ENCODE data around the gene ERBB4. TPM values are rescaled to one million over a fixed set of nuclear protein-coding genes. Genes with fewer than 3 reads are reported as not detected.

ERBB4 gene
- total RNA-seq, 3 donors from 2014 or later = 1.6 to 53.1 (median 18.4) TPM

DNA sequence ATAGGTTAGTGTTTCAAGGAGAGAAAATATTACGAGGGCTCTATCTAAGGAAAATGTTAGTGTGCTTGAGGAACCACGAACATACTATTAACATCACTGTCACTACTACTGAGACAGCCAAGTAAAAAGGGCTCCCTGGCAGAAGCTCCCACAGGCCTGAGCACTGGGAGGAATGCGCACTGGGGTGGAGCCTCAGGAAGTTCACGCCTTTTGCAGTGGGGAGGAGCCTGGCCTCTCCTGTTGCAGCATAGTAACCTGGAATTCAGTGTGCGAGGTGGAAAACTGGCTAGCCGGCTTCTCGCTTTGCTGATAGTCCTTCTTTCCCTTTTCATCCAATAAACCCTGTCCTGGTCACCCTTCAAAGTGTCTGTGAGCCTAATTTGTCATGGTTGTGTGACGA is 250.3 kb downstream of the ERBB4 start:
- Histone ChIP-seq H3K27ac (no peak overlapping the region), H3K4me1 (peaks cover 0 to 2% of the 10 kb centered on the region in 2 donors), H3K36me3 (no peaks in the 10 kb centered on the region), H3K9me3 (no peaks in the 10 kb centered on the region), H3K4me3 (no peak overlapping the region), H3K27me3 (no peaks in the 10 kb centered on the region)
- TF ChIP-seq POLR2AphosphoS5 (IDR thresholded peaks at IDR 0.05) (no peak), POLR2A (IDR thresholded peaks at IDR 0.05) (no peak), CTCF (IDR thresholded peaks at IDR 0.05) (no peak)
- no peak for DNase-seq (ENCODE audit: low spot score in 2 of 2)
- intact Hi-C loops (cut with DNase I; ENCODE audit: low total_unique reads) = no loop called here

DNA sequence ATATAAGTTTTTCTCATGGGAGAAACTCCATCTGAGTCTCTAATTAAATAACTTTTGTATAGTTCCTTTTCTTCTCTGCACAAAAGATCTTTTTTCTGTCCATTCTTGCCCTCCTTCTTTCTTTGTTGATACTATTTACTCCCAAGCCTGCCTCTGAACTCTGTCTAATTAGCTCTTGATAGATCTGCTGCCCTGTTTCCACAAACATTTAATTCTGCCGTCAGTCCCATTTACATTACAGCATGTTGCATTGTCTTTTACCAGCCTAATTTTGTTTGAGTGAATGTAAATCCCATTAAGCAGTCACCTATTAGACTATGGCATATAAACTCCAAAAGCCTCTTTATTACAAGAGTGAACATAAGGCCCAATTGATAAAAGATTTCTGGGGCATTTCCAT is 254.4 kb downstream of the ERBB4 start:
- intact Hi-C loops (cut with DNase I; ENCODE audit: low total_unique reads) = no loop called here
- Histone ChIP-seq H3K36me3 (no peaks in the 10 kb centered on the region), H3K9me3 (no peaks in the 10 kb centered on the region), H3K27me3 (no peaks in the 10 kb centered on the region), H3K4me1 (peaks cover 0 to 4% of the 10 kb centered on the region in 2 donors), H3K27ac (no peak overlapping the region), H3K4me3 (no peak overlapping the region)
- TF ChIP-seq POLR2A (IDR thresholded peaks at IDR 0.05) (no peak), CTCF (IDR thresholded peaks at IDR 0.05) (no peak), POLR2AphosphoS5 (IDR thresholded peaks at IDR 0.05) (no peak)
- DNase-seq (ENCODE audit: low spot score in 2 of 2) = no peak

GRCh38 chr2:212282671-212283261 is 255.8 kb downstream of the ERBB4 start:
- no peaks in the 10 kb centered on the region for H3K9me3 ChIP-seq
- intact Hi-C loops (cut with DNase I; ENCODE audit: low total_unique reads) = no loop called here
- DNase-seq (ENCODE audit: low spot score in 2 of 2) = no peak
- peaks cover 0 to 4% of the 10 kb centered on the region in 2 donors for H3K4me1 ChIP-seq
- no peaks in the 10 kb centered on the region for H3K27me3 ChIP-seq
- no peak overlapping the region for H3K27ac ChIP-seq
- no peak for TF ChIP-seq CTCF (IDR thresholded peaks at IDR 0.05)
- no peak for TF ChIP-seq POLR2A (IDR thresholded peaks at IDR 0.05)
- TF ChIP-seq POLR2AphosphoS5 (IDR thresholded peaks at IDR 0.05) = no peak
- no peak overlapping the region for H3K4me3 ChIP-seq
- no peaks in the 10 kb centered on the region for H3K36me3 ChIP-seq

GRCh38 chr2:212276813-212277212 is 261.8 kb downstream of the ERBB4 start:
- no peak for DNase-seq (ENCODE audit: low spot score in 2 of 2)
- no peaks in the 10 kb centered on the region for H3K36me3 ChIP-seq
- no peaks in the 10 kb centered on the region for H3K9me3 ChIP-seq
- intact Hi-C loops (cut with DNase I; ENCODE audit: low total_unique reads) = no loop called here
- TF ChIP-seq POLR2AphosphoS5 (IDR thresholded peaks at IDR 0.05) (no peak), CTCF (IDR thresholded peaks at IDR 0.05) (no peak), POLR2A (IDR thresholded peaks at IDR 0.05) (no peak)
- H3K27me3 ChIP-seq = no peaks in the 10 kb centered on the region
- no peak overlapping the region for H3K4me3 ChIP-seq
- no peaks in the 10 kb centered on the region for H3K4me1 ChIP-seq
- H3K27ac ChIP-seq = no peak overlapping the region

GRCh38 chr2:212274215-212274614 is 264.4 kb downstream of the ERBB4 start:
- Histone ChIP-seq H3K27ac (no peak overlapping the region), H3K4me1 (no peaks in the 10 kb centered on the region), H3K36me3 (no peaks in the 10 kb centered on the region), H3K4me3 (no peak overlapping the region), H3K9me3 (no peaks in the 10 kb centered on the region), H3K27me3 (no peaks in the 10 kb centered on the region)
- intact Hi-C loops (cut with DNase I; ENCODE audit: low total_unique reads) = no loop called here
- no peak for DNase-seq (ENCODE audit: low spot score in 2 of 2)
- no peak for TF ChIP-seq CTCF (IDR thresholded peaks at IDR 0.05)
- no peak for TF ChIP-seq POLR2AphosphoS5 (IDR thresholded peaks at IDR 0.05)
- no peak for TF ChIP-seq POLR2A (IDR thresholded peaks at IDR 0.05)

Measured in breast epithelium (tissue), 4 donors.